ENCODE data around the gene ALDH2.

The ALDH2 gene

GRCh38 chr12:111780166-111780565, 13.4 kb downstream of the ALDH2 start:
- TF ChIP-seq PPARA (CRISPR knock-in tag; IDR thresholded peaks at IDR 0.05; ENCODE audit: borderline replicate concordance) (no peak), CSRNP3 (CRISPR knock-in tag; IDR thresholded peaks at IDR 0.05) (no peak), CREB5 (CRISPR knock-in tag; IDR thresholded peaks at IDR 0.05; ENCODE audit: low read depth) (no peak), ZFP30 (CRISPR knock-in tag; IDR thresholded peaks at IDR 0.05) (no peak), ESRRG (CRISPR knock-in tag; IDR thresholded peaks at IDR 0.05) (no peak), TOX (CRISPR knock-in tag; IDR thresholded peaks at IDR 0.05; ENCODE audit: borderline replicate concordance) (no peak), ZNF565 (CRISPR knock-in tag; conservative IDR thresholded peaks at IDR 0.05; ENCODE audit: low read depth) (no peak), BACH2 (CRISPR knock-in tag; IDR thresholded peaks at IDR 0.05; ENCODE audit: borderline replicate concordance) (no peak), ZNF8 (CRISPR knock-in tag; IDR thresholded peaks at IDR 0.05) (no peak)
- no peak for ATAC-seq

- TF ChIP-seq ESRRG (CRISPR knock-in tag; IDR thresholded peaks at IDR 0.05) (no peak), ZNF70 (CRISPR knock-in tag; IDR thresholded peaks at IDR 0.05) (no peak), ZC3H10 (CRISPR knock-in tag; IDR thresholded peaks at IDR 0.05) (no peak), CSDC2 (CRISPR knock-in tag; IDR thresholded peaks at IDR 0.05) (no peak)
- ATAC-seq, result no peak
Observed at GRCh38 chr12:111780615-111781014, 13.9 kb downstream of the ALDH2 start.

- no peak for ATAC-seq
- TF ChIP-seq ZNF565 (CRISPR knock-in tag; conservative IDR thresholded peaks at IDR 0.05; ENCODE audit: low read depth), result peak; percentile 93
- TF ChIP-seq SNAI2 (CRISPR knock-in tag; IDR thresholded peaks at IDR 0.05), result no peak
- TF ChIP-seq CSRNP3 (CRISPR knock-in tag; IDR thresholded peaks at IDR 0.05), result no peak
- TF ChIP-seq ZFP30 (CRISPR knock-in tag; IDR thresholded peaks at IDR 0.05), result no peak
Observed at GRCh38 chr12:111781085-111781658, 14.4 kb downstream of the ALDH2 start.

GRCh38 chr12:111783046-111783445, 16.3 kb downstream of the ALDH2 start:
- no peak for ATAC-seq
- TF ChIP-seq ZNF8 (CRISPR knock-in tag; IDR thresholded peaks at IDR 0.05) (no peak), ARNTL (CRISPR knock-in tag; IDR thresholded peaks at IDR 0.05; ENCODE audit: borderline replicate concordance, low read depth) (no peak), SNAI2 (CRISPR knock-in tag; IDR thresholded peaks at IDR 0.05) (no peak), ZFP30 (CRISPR knock-in tag; IDR thresholded peaks at IDR 0.05) (no peak), BACH2 (CRISPR knock-in tag; IDR thresholded peaks at IDR 0.05; ENCODE audit: borderline replicate concordance) (no peak), PATZ1 (CRISPR knock-in tag; IDR thresholded peaks at IDR 0.05; ENCODE audit: borderline replicate concordance) (no peak), ESRRG (CRISPR knock-in tag; IDR thresholded peaks at IDR 0.05) (no peak), ZC3H10 (CRISPR knock-in tag; IDR thresholded peaks at IDR 0.05) (no peak), TSHZ2 (CRISPR knock-in tag; IDR thresholded peaks at IDR 0.05) (no peak), CREB5 (CRISPR knock-in tag; IDR thresholded peaks at IDR 0.05; ENCODE audit: low read depth) (no peak), ISL1 (CRISPR knock-in tag; IDR thresholded peaks at IDR 0.05) (no peak), POU6F1 (CRISPR knock-in tag; IDR thresholded peaks at IDR 0.05; ENCODE audit: borderline replicate concordance, low read depth) (no peak)
